ENCODE results near the gene ZNF407. TPM values are rescaled to one million over a fixed set of nuclear protein-coding genes. Genes with fewer than 3 reads are reported as not detected.
"Not testable (repeated sequence)": the region's sequence is repeated elsewhere in the genome, so short reads cannot be mapped to it uniquely, and the experiment has no call there.

Gene ZNF407
- polyA plus RNA-seq, 2 donors: 2.2 to 2.6 TPM

- H3K36me3 ChIP-seq (ENCODE audit: control insufficient read depth in 2 of 2, insufficient read depth in 2 of 2, low read length in 1 of 2): no peaks in the 10 kb centered on the region
- H3K9me3 ChIP-seq (ENCODE audit: control insufficient read depth in 2 of 2, insufficient read depth in 1 of 2, low read depth in 1 of 2, low read length in 1 of 2): peaks cover 4 to 5% of the 10 kb centered on the region in 2 donors
- no peak overlapping the region for H3K4me3 ChIP-seq (ENCODE audit: low read depth in 1 of 2, low read length in 2 of 2)
- H3K27ac ChIP-seq (ENCODE audit: low read depth in 2 of 2, low read length in 1 of 2): no peak overlapping the region
- no peaks in the 10 kb centered on the region for H3K27me3 ChIP-seq (ENCODE audit: control insufficient read depth in 1 of 2, insufficient read depth in 2 of 2, low read length in 2 of 2)
- WGBS, 2 donors: 72 to 76% methylated on average over 4 of the region's 4 CpGs
- no peaks in the 10 kb centered on the region for H3K4me1 ChIP-seq (ENCODE audit: control insufficient read depth in 2 of 2, insufficient read depth in 2 of 2, low read length in 1 of 2)
These were observed 34.9 kb upstream of the ZNF407 start for GRCh38 chr18:74562775-74563174.

DNA sequence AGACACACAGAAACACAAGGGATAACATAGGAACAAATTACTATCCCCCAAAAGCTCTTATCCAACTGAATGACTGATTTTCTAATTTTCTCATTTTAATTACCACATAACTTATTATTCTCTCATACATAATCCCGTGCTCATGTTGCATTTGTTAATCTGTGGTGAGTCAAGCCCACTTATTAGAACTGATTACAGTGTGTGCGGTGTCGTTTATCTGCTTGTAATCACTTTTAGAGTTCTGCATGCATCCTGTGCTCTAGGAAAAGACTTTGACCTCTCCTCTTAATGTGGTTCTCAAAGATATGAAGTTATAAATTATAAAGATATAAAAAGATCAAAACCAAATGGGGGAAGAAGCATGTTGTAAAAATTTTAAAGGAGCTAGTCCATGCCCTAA lies 33.7 kb upstream of the ZNF407 start:
- Histone ChIP-seq H3K27me3 (ENCODE audit: control insufficient read depth in 1 of 2, insufficient read depth in 2 of 2, low read length in 2 of 2) (no peaks in the 10 kb centered on the region), H3K4me3 (ENCODE audit: low read depth in 1 of 2, low read length in 2 of 2) (no peak overlapping the region), H3K36me3 (ENCODE audit: control insufficient read depth in 2 of 2, insufficient read depth in 2 of 2, low read length in 1 of 2) (no peaks in the 10 kb centered on the region), H3K9me3 (ENCODE audit: control insufficient read depth in 2 of 2, insufficient read depth in 1 of 2, low read depth in 1 of 2, low read length in 1 of 2) (peaks cover 4 to 5% of the 10 kb centered on the region in 2 donors), H3K27ac (ENCODE audit: low read depth in 2 of 2, low read length in 1 of 2) (no peak overlapping the region), H3K4me1 (ENCODE audit: control insufficient read depth in 2 of 2, insufficient read depth in 2 of 2, low read length in 1 of 2) (no peaks in the 10 kb centered on the region)
- WGBS, 2 donors: 58 to 66% methylated on average over 3 of the region's 3 CpGs

GRCh38 chr18:74565164-74565563 lies 32.5 kb upstream of the ZNF407 start:
- not testable (repeated sequence) for H3K36me3 ChIP-seq (ENCODE audit: control insufficient read depth in 2 of 2, insufficient read depth in 2 of 2, low read length in 1 of 2); H3K27ac ChIP-seq (ENCODE audit: low read depth in 2 of 2, low read length in 1 of 2); H3K9me3 ChIP-seq (ENCODE audit: control insufficient read depth in 2 of 2, insufficient read depth in 1 of 2, low read depth in 1 of 2, low read length in 1 of 2); H3K27me3 ChIP-seq (ENCODE audit: control insufficient read depth in 1 of 2, insufficient read depth in 2 of 2, low read length in 2 of 2); H3K4me3 ChIP-seq (ENCODE audit: low read depth in 1 of 2, low read length in 2 of 2); H3K4me1 ChIP-seq (ENCODE audit: control insufficient read depth in 2 of 2, insufficient read depth in 2 of 2, low read length in 1 of 2)
- 91 to 95% methylated on average over 1 of the region's 1 CpG for WGBS, 2 donors

GRCh38 chr18:74565993-74566392 lies 31.7 kb upstream of the ZNF407 start:
- 74 to 77% methylated on average over 3 of the region's 3 CpGs for WGBS, 2 donors
- not testable (repeated sequence) for H3K27ac ChIP-seq (ENCODE audit: low read depth in 2 of 2, low read length in 1 of 2); H3K4me1 ChIP-seq (ENCODE audit: control insufficient read depth in 2 of 2, insufficient read depth in 2 of 2, low read length in 1 of 2)

DNA sequence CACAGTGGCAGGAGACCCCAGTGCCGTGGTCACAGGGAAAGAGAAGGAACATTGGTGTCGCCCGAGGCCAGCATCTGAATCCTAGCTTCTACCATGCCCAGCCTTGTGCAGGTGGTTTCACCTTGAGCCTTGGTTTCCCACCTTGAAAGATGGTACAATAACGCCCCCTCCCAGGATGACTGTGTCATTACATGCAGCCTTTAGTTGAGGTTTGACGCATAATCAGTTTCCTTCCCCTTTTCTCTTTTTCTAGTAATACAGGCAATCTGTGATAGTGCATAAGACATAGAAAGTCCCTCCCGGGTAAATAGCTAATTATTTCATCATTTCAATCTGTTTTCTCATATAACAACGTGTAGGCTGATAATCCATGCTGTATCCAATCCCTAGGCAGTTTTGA lies 29.8 kb upstream of the ZNF407 start:
- peaks cover 4 to 5% of the 10 kb centered on the region in 2 donors for H3K9me3 ChIP-seq (ENCODE audit: control insufficient read depth in 2 of 2, insufficient read depth in 1 of 2, low read depth in 1 of 2, low read length in 1 of 2)
- H3K36me3 ChIP-seq (ENCODE audit: control insufficient read depth in 2 of 2, insufficient read depth in 2 of 2, low read length in 1 of 2): no peaks in the 10 kb centered on the region
- H3K27me3 ChIP-seq (ENCODE audit: control insufficient read depth in 1 of 2, insufficient read depth in 2 of 2, low read length in 2 of 2): no peaks in the 10 kb centered on the region
- H3K4me1 ChIP-seq (ENCODE audit: control insufficient read depth in 2 of 2, insufficient read depth in 2 of 2, low read length in 1 of 2): no peaks in the 10 kb centered on the region
- H3K27ac ChIP-seq (ENCODE audit: low read depth in 2 of 2, low read length in 1 of 2): no peak overlapping the region
- 62 to 66% methylated on average over 7 of the region's 7 CpGs for WGBS, 2 donors
- no peak overlapping the region for H3K4me3 ChIP-seq (ENCODE audit: low read depth in 1 of 2, low read length in 2 of 2)

More at GRCh38 chr18:74565993-74566392, 31.7 kb upstream of the ZNF407 start:
- H3K4me3 ChIP-seq (ENCODE audit: low read depth in 1 of 2, low read length in 2 of 2); H3K27me3 ChIP-seq (ENCODE audit: control insufficient read depth in 1 of 2, insufficient read depth in 2 of 2, low read length in 2 of 2); H3K36me3 ChIP-seq (ENCODE audit: control insufficient read depth in 2 of 2, insufficient read depth in 2 of 2, low read length in 1 of 2); H3K9me3 ChIP-seq (ENCODE audit: control insufficient read depth in 2 of 2, insufficient read depth in 1 of 2, low read depth in 1 of 2, low read length in 1 of 2): not testable (repeated sequence)

GRCh38 chr18:74569401-74569800 lies 28.3 kb upstream of the ZNF407 start:
- Histone ChIP-seq H3K4me1 (ENCODE audit: control insufficient read depth in 2 of 2, insufficient read depth in 2 of 2, low read length in 1 of 2) (no peaks in the 10 kb centered on the region), H3K36me3 (ENCODE audit: control insufficient read depth in 2 of 2, insufficient read depth in 2 of 2, low read length in 1 of 2) (no peaks in the 10 kb centered on the region), H3K27ac (ENCODE audit: low read depth in 2 of 2, low read length in 1 of 2) (no peak overlapping the region), H3K27me3 (ENCODE audit: control insufficient read depth in 1 of 2, insufficient read depth in 2 of 2, low read length in 2 of 2) (no peaks in the 10 kb centered on the region), H3K4me3 (ENCODE audit: low read depth in 1 of 2, low read length in 2 of 2) (no peak overlapping the region), H3K9me3 (ENCODE audit: control insufficient read depth in 2 of 2, insufficient read depth in 1 of 2, low read depth in 1 of 2, low read length in 1 of 2) (peaks cover 4 to 5% of the 10 kb centered on the region in 2 donors)
- 91 to 92% methylated on average over 4 of the region's 4 CpGs for WGBS, 2 donors

GRCh38 chr18:74570266-74570665 lies 27.4 kb upstream of the ZNF407 start:
- Histone ChIP-seq H3K27ac (ENCODE audit: low read depth in 2 of 2, low read length in 1 of 2) (no peak overlapping the region), H3K4me1 (ENCODE audit: control insufficient read depth in 2 of 2, insufficient read depth in 2 of 2, low read length in 1 of 2) (no peaks in the 10 kb centered on the region), H3K27me3 (ENCODE audit: control insufficient read depth in 1 of 2, insufficient read depth in 2 of 2, low read length in 2 of 2) (no peaks in the 10 kb centered on the region), H3K4me3 (ENCODE audit: low read depth in 1 of 2, low read length in 2 of 2) (no peak overlapping the region), H3K36me3 (ENCODE audit: control insufficient read depth in 2 of 2, insufficient read depth in 2 of 2, low read length in 1 of 2) (no peaks in the 10 kb centered on the region), H3K9me3 (ENCODE audit: control insufficient read depth in 2 of 2, insufficient read depth in 1 of 2, low read depth in 1 of 2, low read length in 1 of 2) (peaks cover 4 to 5% of the 10 kb centered on the region in 2 donors)
- WGBS, 2 donors: 68% methylated on average over 4 of the region's 4 CpGs

DNA sequence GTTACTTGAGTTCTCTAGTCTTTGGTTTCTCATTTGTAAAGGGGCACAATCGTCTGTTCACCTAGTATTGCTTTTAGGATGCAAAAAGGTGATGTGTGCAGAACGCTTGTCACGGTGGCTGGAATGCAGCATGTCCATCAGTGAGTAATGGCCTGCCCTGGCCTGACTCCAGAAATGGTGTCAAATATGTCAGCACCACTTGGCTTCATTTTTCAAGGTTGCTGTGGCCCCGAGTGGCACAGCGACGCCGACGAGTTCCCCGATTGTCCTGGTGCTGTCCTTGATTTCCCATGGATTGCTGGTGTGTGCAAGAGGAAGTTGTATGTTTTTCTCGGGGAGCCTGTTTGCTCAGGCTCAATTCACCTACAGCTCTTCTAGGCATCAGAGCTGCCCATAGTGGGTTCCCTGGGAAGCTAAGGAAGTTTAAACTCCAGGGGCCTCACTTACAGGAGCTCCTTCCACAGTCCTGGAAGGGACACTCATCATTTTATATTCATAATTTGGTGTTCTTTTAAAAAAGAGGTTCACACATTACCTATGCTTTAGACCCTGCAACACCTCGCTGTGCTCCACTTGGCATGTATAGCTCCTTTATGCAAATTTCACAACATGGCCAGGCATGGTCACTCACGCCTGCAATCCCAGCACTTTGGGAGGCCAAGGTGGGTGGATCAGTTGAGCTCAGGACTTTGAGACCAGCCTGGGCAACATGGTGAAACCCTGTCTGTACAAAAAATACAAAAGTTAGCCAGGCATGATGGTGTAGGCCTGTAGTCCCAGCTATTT lies 25.6 kb upstream of the ZNF407 start:
- no peak overlapping the region for H3K27ac ChIP-seq (ENCODE audit: low read depth in 2 of 2, low read length in 1 of 2)
- H3K9me3 ChIP-seq (ENCODE audit: control insufficient read depth in 2 of 2, insufficient read depth in 1 of 2, low read depth in 1 of 2, low read length in 1 of 2): no peaks in the 10 kb centered on the region
- no peaks in the 10 kb centered on the region for H3K36me3 ChIP-seq (ENCODE audit: control insufficient read depth in 2 of 2, insufficient read depth in 2 of 2, low read length in 1 of 2)
- 74 to 87% methylated on average over 12 of the region's 12 CpGs for WGBS, 2 donors
- no peaks in the 10 kb centered on the region for H3K27me3 ChIP-seq (ENCODE audit: control insufficient read depth in 1 of 2, insufficient read depth in 2 of 2, low read length in 2 of 2)
- H3K4me1 ChIP-seq (ENCODE audit: control insufficient read depth in 2 of 2, insufficient read depth in 2 of 2, low read length in 1 of 2): no peaks in the 10 kb centered on the region
- H3K4me3 ChIP-seq (ENCODE audit: low read depth in 1 of 2, low read length in 2 of 2): no peak overlapping the region

DNA sequence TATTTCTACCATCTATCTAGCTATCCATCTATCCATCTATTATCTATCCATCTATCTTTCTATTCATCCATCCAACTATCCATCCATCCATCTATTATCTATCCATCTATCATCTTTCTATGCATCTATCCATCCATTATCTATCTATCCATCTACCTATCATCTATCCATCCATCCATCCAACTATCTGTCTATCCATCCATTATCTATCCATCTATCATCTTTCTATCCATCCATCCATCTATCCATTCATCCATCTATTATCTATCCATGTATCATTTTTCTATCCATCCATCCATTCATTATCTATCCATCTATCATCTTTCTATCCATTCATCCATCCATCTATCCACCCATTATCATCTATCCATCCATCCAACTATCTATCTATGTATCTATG lies 24.6 kb upstream of the ZNF407 start:
- H3K4me3 ChIP-seq (ENCODE audit: low read depth in 1 of 2, low read length in 2 of 2): no peak overlapping the region
- H3K4me1 ChIP-seq (ENCODE audit: control insufficient read depth in 2 of 2, insufficient read depth in 2 of 2, low read length in 1 of 2): no peaks in the 10 kb centered on the region
- no peaks in the 10 kb centered on the region for H3K36me3 ChIP-seq (ENCODE audit: control insufficient read depth in 2 of 2, insufficient read depth in 2 of 2, low read length in 1 of 2)
- no peak overlapping the region for H3K27ac ChIP-seq (ENCODE audit: low read depth in 2 of 2, low read length in 1 of 2)
- H3K9me3 ChIP-seq (ENCODE audit: control insufficient read depth in 2 of 2, insufficient read depth in 1 of 2, low read depth in 1 of 2, low read length in 1 of 2): no peaks in the 10 kb centered on the region
- H3K27me3 ChIP-seq (ENCODE audit: control insufficient read depth in 1 of 2, insufficient read depth in 2 of 2, low read length in 2 of 2): no peaks in the 10 kb centered on the region

GRCh38 chr18:74574916-74575315 lies 22.8 kb upstream of the ZNF407 start:
- H3K4me3 ChIP-seq (ENCODE audit: low read depth in 1 of 2, low read length in 2 of 2): no peak overlapping the region
- 77 to 83% methylated on average over 2 of the region's 2 CpGs for WGBS, 2 donors
- no peaks in the 10 kb centered on the region for H3K4me1 ChIP-seq (ENCODE audit: control insufficient read depth in 2 of 2, insufficient read depth in 2 of 2, low read length in 1 of 2)
- no peak overlapping the region for H3K27ac ChIP-seq (ENCODE audit: low read depth in 2 of 2, low read length in 1 of 2)
- no peaks in the 10 kb centered on the region for H3K9me3 ChIP-seq (ENCODE audit: control insufficient read depth in 2 of 2, insufficient read depth in 1 of 2, low read depth in 1 of 2, low read length in 1 of 2)
- no peaks in the 10 kb centered on the region for H3K27me3 ChIP-seq (ENCODE audit: control insufficient read depth in 1 of 2, insufficient read depth in 2 of 2, low read length in 2 of 2)
- no peaks in the 10 kb centered on the region for H3K36me3 ChIP-seq (ENCODE audit: control insufficient read depth in 2 of 2, insufficient read depth in 2 of 2, low read length in 1 of 2)
